C4-2B (cell line): Measurements from ENCODE around the gene RPL22L1.
"Not testable (repeated sequence)": the region's sequence is repeated elsewhere in the genome, so short reads cannot be mapped to it uniquely, and the experiment has no call there.

Experiments
- ZFX ChIP-seq: fragments of 450-650 bp; IDR thresholded peaks from 2 replicates; pipeline ENCODE4 v1.6.1; 2017
- TF ChIP-seq, protein P1 (sequence below): fragments of 450-650 bp; conservative IDR thresholded peaks from 2 replicates; pipeline ENCODE4 v1.5.1; 2017; ENCODE audit warnings: mild to moderate bottlenecking

DNA sequence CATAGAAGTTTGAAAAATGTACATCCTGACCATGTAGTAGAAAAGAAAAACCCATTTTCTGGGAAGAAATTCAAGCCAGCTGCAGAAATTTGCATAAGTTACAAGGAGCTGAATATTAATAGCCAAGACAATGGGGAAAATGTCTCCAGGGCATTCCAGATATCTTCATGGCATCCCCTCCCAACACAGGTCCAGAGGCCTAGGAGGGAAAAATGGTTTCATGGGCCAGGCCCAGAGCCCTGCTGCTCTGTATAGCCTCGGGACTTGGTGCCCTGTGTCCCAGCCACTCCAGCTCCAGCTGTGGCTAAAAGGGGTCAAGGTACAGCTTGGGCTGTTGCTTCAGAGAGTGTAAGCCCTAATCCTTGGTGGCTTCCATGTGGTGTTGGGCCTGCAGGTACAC lies 27.2 kb upstream of the RPL22L1 start:
- TF ChIP-seq ZFX = not testable (repeated sequence)
- TF ChIP-seq, protein P1, sequence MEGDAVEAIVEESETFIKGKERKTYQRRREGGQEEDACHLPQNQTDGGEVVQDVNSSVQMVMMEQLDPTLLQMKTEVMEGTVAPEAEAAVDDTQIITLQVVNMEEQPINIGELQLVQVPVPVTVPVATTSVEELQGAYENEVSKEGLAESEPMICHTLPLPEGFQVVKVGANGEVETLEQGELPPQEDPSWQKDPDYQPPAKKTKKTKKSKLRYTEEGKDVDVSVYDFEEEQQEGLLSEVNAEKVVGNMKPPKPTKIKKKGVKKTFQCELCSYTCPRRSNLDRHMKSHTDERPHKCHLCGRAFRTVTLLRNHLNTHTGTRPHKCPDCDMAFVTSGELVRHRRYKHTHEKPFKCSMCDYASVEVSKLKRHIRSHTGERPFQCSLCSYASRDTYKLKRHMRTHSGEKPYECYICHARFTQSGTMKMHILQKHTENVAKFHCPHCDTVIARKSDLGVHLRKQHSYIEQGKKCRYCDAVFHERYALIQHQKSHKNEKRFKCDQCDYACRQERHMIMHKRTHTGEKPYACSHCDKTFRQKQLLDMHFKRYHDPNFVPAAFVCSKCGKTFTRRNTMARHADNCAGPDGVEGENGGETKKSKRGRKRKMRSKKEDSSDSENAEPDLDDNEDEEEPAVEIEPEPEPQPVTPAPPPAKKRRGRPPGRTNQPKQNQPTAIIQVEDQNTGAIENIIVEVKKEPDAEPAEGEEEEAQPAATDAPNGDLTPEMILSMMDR = not testable (repeated sequence)
